B cell (primary cell): ENCODE data around the gene TDO2.

Experiments used
- CTCF ChIP-seq: fragments of 200-600 bp; IDR thresholded peaks from one replicate; pipeline ENCODE4 v1.8.0; 2022; ENCODE audit warnings: antibody characterized with exemption, mild to moderate bottlenecking
- EZH2 ChIP-seq: IDR thresholded peaks from 2 replicates; pipeline ENCODE4 v1.6.1; 2012; ENCODE audit warnings: borderline replicate concordance, low read depth, mild to moderate bottlenecking, moderate library complexity, low read length; ENCODE audit not compliant: insufficient read depth, poor library complexity, severe bottlenecking

GRCh38 chr4:155956461-155956860, 53.0 kb downstream of the TDO2 start:
- TF ChIP-seq CTCF = no peak
- TF ChIP-seq EZH2 = no peak
